ENCODE measurements around the gene L2HGDH.

Gene L2HGDH

DNA sequence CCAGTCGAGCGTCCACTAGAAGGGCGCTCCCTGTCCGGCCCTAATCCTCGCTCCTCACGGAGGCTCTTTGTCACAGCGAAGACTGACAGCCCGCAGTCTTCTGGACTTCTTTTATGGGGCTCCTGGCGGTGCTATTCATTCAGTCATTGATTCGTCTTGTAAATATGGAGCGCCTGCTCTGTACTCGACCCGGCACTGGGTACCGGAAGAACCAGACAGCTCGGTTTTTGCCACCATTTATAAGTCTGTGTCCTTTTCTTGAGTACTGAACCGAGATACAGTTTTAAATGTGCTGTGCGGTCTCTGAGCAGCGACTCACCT is 665 bp upstream of the L2HGDH start:
- Histone ChIP-seq H3K36me3 (ENCODE audit: control insufficient read depth, low read length) (peaks cover 26% of the 10 kb centered on the region), H3K4me3 (ENCODE audit: low read length) (peak overlapping the region; percentile 95), H3K79me2 (ENCODE audit: control insufficient read depth, low read length) (peaks cover 64% of the 10 kb centered on the region), H3K9me2 (replicated peaks; ENCODE audit: control insufficient read depth, low read length) (no peaks in the 10 kb centered on the region), H3K4me2 (ENCODE audit: low read length) (peak overlapping the region; percentile 91), H4K20me1 (ENCODE audit: control insufficient read depth, insufficient read depth, low read depth, low read length) (no peaks in the 10 kb centered on the region), H3K27ac (ENCODE audit: low read depth, low read length) (peak overlapping the region; percentile 75), H3K9me3 (ENCODE audit: control insufficient read depth, insufficient read depth, low read length) (peaks cover 12% of the 10 kb centered on the region), H3K27me3 (ENCODE audit: control insufficient read depth, low read length) (no peaks in the 10 kb centered on the region), H3F3A (ENCODE audit: control insufficient read depth, insufficient read depth) (no peaks in the 10 kb centered on the region), H3K4me1 (ENCODE audit: control insufficient read depth, low read length) (peaks cover 22% of the 10 kb centered on the region)
- TF ChIP-seq CTCF (IDR thresholded peaks at IDR 0.05; ENCODE audit: low read depth, low read length, poor library complexity, severe bottlenecking) (no peak), EZH2phosphoT487 (IDR thresholded peaks at IDR 0.05; ENCODE audit: borderline replicate concordance, low read length) (no peak)

DNA sequence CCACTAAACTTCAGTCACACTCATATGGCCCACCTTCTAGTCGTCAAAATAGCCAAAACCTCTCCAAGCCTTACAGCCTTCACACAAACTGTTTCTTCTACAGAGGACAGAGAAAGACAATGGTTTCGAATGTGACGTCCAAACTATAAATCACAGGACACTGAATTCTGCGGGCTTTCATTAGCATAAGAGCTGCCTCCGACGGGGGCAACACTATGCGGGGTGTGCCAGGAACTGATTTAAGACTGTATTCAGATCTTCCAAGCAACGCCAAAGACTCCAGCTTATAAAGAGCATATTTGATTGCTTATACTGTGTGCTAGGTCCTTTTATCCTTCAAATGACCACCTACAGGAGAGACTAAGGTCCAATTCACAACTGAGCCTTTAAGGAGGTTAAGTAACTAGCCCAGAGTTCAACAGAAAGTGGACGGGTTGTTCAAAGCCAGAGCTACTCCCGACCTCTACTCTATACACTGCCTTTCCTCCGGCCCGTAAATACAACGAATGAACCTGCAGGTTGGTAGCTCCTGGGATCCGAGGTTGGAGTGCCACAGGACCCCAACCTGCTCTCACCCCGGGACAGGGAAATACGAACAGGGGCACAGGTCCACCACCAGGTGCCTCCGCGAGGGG is 575 bp downstream of the L2HGDH start:
- H3F3A ChIP-seq (ENCODE audit: control insufficient read depth, insufficient read depth), result no peaks in the 10 kb centered on the region
- peak overlapping the region; percentile 75 for H3K27ac ChIP-seq (ENCODE audit: low read depth, low read length)
- H3K4me2 ChIP-seq (ENCODE audit: low read length), result peak overlapping the region; percentile 91
- no peak for TF ChIP-seq EZH2phosphoT487 (IDR thresholded peaks at IDR 0.05; ENCODE audit: borderline replicate concordance, low read length)
- peak; percentile 55 for TF ChIP-seq CTCF (IDR thresholded peaks at IDR 0.05; ENCODE audit: low read depth, low read length, poor library complexity, severe bottlenecking)
- no peaks in the 10 kb centered on the region for H3K27me3 ChIP-seq (ENCODE audit: control insufficient read depth, low read length)
- no peaks in the 10 kb centered on the region for H4K20me1 ChIP-seq (ENCODE audit: control insufficient read depth, insufficient read depth, low read depth, low read length)
- H3K36me3 ChIP-seq (ENCODE audit: control insufficient read depth, low read length), result peaks cover 26% of the 10 kb centered on the region
- H3K9me3 ChIP-seq (ENCODE audit: control insufficient read depth, insufficient read depth, low read length), result peaks cover 12% of the 10 kb centered on the region
- H3K4me3 ChIP-seq (ENCODE audit: low read length), result peak overlapping the region; percentile 95
- H3K9me2 ChIP-seq (replicated peaks; ENCODE audit: control insufficient read depth, low read length), result no peaks in the 10 kb centered on the region
- H3K4me1 ChIP-seq (ENCODE audit: control insufficient read depth, low read length), result peaks cover 22% of the 10 kb centered on the region
- H3K79me2 ChIP-seq (ENCODE audit: control insufficient read depth, low read length), result peaks cover 74% of the 10 kb centered on the region

DNA sequence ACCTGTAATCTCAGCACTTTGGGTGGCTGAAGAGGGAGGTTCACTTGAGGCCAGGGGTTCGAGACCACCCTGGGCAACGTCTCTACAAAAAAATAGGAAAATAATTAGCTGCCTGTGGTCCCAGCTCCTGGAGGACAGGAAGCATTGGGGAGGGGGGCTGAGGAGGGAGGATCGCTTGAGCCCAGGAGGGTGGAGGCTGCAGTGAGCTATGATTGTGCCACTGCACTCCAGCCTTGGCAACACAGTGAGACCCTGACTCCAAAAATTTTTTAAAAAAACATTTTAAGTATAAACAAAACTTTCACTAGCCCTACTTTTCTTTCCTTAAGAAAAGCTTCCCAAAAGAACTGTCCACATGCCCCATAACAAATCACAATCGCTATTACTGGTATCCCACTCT is 1.6 kb downstream of the L2HGDH start:
- H3K4me3 ChIP-seq (ENCODE audit: low read length), result no peak overlapping the region; the same call in 1 of the 2 replicates

More for the DNA sequence above, 1.6 kb downstream of the L2HGDH start:
- H3K79me2 ChIP-seq (ENCODE audit: control insufficient read depth, low read length), result peaks cover 82% of the 10 kb centered on the region
- H3K27ac ChIP-seq (ENCODE audit: low read depth, low read length), result no peak overlapping the region
- peaks cover 26% of the 10 kb centered on the region for H3K36me3 ChIP-seq (ENCODE audit: control insufficient read depth, low read length)
- peaks cover 12% of the 10 kb centered on the region for H3K9me3 ChIP-seq (ENCODE audit: control insufficient read depth, insufficient read depth, low read length)
- H3K4me1 ChIP-seq (ENCODE audit: control insufficient read depth, low read length), result peaks cover 22% of the 10 kb centered on the region
- no peaks in the 10 kb centered on the region for H3K9me2 ChIP-seq (replicated peaks; ENCODE audit: control insufficient read depth, low read length)
- peak overlapping the region; percentile 91 for H3K4me2 ChIP-seq (ENCODE audit: low read length)
- no peaks in the 10 kb centered on the region for H4K20me1 ChIP-seq (ENCODE audit: control insufficient read depth, insufficient read depth, low read depth, low read length)
- no peaks in the 10 kb centered on the region for H3F3A ChIP-seq (ENCODE audit: control insufficient read depth, insufficient read depth)
- TF ChIP-seq EZH2phosphoT487 (IDR thresholded peaks at IDR 0.05; ENCODE audit: borderline replicate concordance, low read length), result no peak
- TF ChIP-seq CTCF (IDR thresholded peaks at IDR 0.05; ENCODE audit: low read depth, low read length, poor library complexity, severe bottlenecking), result no peak
- H3K27me3 ChIP-seq (ENCODE audit: control insufficient read depth, low read length), result no peaks in the 10 kb centered on the region

All from DOHH2 (cell line).